Activated CD4-positive, CD25-positive, alpha-beta regulatory T cell treated with anti-CD3 and anti-CD28 coated beads, Interleukin-2, amount 50 U/mL, for 16 hours (primary cell): ENCODE measurements around the gene ASIC1.
"Not testable (repeated sequence)": the region's sequence is repeated elsewhere in the genome, so short reads cannot be mapped to it uniquely, and the experiment has no call there.

ENCODE experiments used
- DNase-seq: peaks from one replicate; pipeline ENCODE4 v3.0.0-alpha.2; 2020; ENCODE audit warnings: low read depth, low spot score

The ASIC1 gene

DNA sequence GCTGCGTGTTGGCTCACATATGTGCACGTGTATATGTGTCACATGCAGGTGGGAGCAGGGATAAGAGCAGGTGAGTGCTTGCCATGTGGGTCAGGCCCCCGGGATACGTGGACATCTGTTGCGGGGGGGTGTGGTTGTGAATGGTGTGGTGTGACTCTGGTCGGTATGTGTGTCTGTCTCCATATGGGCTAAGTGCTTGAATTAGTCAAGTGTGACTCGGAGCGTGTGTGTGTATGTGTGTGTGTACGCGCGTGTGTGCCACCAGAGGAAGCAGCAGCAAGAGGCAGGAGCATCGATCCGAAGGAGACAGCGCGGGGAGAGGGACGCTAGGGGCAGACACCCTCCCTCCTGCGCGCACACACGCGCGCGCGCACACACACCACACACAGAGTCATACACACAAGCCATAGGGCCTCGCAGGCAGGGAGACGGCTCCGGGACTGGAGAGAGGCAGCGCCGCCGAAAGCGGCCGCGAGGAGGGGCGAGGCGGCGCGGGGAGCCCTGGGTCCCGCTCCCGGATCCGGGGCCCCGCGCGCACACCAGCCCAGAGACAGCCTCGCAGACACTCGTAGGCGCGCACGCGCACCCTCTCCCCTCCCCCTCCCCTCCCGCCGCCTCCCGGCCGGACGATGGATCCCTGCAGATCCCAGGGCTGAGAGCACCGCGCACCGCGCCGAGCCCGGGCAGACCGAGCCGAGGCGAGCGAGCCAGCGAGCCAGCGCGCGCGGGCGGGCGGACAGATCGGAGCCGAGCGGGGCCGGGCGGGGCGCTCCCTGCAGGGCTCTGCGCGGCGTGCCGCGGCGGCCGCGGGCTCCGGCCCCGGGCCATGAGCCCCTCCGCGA is at the start of gene ASIC1:
Gene ASIC1 (plus strand): TSS at position 597 of the 842 bp plus-strand sequence. CDS start 1,171 bp downstream, outside the sequence.
- DNase-seq: no peak

DNA sequence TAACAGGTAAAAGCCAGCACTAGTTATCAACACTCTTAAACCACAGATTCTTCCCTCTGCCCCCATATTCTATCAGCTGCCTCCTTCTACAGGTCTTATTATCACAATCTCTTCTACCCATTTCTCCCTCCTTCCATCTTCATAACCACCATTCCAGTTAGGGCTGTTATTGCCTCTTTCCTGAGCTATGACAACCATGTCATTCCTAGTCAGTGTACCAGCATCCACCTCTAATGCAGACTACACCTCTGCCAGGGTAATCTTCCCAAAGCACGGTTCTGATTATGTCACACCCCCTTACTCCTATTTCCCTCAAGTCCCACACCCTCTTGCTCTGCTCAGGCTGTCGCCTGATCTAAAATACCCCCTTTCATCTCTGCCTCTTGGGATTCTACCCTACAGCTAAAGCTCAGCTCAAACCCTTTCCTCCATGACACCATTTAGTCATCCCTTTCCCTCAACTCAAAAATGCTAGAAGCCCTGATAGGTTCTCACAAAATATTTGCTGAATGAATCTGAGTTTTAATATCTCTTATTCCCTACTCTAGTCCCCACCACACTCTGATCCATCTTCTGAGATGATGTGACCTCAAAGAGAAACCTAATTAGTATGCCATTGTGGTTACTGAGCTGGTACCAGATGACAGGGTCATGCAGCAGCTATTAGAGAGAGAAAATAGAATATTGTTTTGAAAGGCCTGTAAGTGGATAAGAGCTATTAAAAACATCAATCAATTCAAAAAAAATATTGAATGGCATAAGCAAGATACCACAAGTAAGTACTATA is 43.8 kb upstream of the ASIC1 start:
- DNase-seq: no peak

DNA sequence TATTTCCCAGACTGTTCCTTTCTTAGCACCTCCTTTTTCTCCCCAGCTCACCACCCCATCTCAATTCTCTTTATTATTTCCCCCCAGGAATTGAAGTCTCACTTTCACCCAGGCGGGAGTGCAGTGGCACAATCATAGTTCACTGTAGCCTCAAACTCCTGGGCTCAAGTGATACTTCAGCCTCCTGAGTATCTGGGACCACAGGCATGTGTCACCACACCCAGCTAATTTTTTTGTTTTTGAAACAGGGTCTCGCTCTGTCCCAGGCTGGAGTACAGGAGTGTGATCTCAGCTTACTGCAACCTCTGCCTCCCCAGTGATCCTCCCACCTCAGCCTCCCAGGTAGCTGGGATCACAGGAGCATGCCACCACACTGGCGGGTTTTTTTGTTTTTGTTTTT is 43.1 kb upstream of the ASIC1 start:
- DNase-seq: no peak

DNA sequence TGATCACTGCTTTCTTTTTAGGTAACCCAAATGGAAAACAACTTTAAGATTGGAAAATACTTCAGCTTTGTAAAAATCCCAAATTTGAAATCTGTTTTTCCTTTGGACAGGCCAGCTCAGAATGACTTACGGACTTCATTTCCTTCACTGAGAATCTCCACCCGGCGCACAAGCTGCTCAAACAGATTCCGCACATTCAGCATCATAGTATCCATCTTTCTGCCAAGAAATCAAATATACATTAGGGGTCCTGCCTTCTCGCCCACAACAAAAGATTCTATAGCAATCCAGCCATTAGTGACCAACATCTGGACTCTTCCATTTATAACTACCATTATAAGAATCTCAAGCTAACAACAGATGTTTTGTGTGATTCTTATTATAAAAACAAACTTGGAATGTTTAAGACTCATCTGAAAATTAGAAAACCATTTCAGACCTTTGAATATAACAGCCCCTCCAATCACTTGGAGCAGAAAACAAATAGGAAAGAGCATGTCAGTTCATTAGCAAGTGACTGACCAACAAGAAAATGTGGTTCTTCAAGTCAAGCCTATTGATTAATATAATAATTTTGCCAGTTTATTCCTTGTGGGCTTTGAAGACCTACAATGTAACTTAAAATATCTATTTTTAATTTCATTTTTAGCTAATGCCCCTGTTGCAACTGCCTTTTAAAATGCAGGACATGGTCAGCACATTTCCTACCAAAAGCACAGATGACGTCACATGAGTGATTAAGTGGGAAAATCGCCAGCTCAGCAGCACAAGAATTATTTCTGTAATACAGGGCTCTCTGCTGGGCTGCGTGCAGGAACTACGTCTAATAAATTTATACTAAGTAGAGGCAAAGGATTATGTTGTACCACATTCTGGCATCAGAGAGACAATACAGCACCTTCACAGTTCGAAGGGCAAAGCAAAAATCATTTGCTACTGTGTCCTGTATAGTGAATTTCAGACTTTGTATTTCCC is 40.6 kb upstream of the ASIC1 start:
- DNase-seq: no peak

DNA sequence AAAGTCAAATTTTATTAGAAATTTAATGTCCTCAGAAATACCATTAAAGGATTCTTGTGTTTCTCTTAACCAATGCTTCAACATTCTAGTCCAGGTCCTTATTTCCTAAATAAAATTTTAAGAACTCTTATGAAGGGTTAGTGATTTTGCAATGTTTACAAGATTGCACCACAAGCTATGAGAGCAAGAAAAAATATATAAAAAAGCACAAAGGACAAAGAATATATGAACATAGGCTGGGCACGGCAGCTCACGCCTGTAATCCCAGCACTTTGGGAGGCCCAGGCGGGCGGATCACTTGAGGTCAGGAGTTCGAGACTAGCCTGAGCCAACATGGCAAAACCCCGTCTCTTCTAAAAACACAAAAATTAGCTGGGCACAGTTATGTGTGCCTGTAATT is 39.8 kb upstream of the ASIC1 start:
- no peak for DNase-seq

DNA sequence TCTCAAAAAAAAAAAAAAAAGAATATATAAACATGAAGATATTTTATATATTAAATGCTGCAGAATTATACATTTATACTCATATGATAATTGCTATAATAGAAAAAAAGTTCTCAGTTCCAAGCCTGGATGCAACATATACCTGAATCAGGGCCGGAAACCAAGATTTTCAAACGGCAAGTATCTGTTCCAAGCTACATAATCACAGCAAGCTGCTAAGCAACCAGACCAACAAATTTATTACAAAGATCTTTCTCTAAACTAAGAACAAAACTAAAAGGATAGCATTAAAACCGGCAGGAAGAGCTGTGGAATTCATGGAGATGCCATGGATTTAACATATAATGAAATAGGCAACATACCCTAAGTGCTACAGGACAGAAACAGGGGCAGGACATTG is 39.2 kb upstream of the ASIC1 start:
- DNase-seq: no peak

DNA sequence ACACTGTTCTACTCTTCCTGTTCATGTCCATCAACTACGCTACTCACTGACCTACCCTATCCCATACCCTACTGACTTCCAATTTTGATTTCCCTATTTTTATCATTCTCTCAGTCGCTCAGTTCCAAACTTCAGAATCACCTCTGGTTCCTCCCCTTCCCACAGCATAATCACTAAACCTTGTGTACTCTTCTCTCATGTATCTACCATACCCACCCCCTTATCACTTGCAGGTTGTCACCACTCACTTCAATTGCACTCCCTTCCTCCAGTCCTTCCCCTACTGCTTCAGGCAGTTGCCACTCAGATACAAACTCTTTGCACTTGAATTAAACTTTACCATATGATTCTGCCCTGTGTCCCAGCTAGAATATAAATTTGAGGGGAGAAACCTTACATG is 38.4 kb upstream of the ASIC1 start:
- no peak for DNase-seq

DNA sequence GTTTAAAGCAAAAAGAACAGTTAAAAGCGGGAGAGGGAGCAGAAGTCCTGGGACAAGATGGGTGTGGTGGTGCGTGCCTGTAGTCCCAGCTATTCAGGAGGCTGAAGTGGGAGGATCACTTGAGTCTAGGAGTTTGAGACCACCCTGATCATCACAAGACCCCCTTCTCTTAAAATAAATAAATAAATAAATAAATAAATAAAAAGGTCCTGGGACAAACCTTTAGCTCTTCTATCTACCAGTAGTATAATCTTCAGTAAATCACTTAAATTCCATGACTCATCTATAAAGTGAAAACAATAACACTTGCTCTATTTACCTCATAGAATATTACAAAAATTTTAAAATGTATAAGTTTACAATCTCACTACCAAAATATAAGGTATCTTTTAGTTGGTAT is 37.9 kb upstream of the ASIC1 start:
- DNase-seq: no peak

DNA sequence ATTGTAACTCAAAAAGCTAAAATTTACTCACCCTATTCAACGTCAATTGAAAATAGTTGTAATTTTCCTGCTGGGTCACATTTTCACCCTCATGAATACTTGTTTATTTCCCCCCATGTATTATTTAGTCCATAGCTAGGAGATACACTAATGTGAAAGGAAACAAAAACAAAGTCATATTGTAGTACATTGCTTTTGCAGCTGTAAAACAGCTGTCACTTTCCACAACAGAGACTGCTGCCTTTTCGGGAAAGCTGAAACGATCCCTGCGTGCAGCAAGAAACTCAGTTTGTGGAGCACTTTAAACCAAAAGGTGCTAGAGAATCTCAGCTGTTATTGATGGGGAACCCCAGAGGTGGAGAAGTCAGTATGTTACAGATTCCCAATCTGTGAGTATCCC is 36.4 kb upstream of the ASIC1 start:
- no peak for DNase-seq

DNA sequence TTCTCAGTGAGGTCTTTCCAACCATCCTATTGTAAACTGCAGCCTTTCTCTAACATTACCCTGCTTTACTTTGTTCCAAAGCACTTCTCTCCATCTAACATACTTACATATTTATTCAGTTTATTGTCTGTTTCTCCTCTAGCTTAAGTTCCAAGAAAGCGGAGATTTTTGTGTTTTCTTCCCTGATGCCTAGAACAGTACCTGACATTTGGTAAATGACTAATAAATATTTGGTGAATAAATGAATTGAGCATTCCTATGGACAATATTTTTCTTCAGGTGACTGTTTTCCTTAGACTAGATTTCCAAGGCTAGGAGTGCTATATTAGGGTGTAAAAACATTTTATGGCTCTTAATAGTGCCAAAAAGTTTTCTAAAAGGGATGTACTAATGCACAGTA is 34.5 kb upstream of the ASIC1 start:
- DNase-seq: no peak

DNA sequence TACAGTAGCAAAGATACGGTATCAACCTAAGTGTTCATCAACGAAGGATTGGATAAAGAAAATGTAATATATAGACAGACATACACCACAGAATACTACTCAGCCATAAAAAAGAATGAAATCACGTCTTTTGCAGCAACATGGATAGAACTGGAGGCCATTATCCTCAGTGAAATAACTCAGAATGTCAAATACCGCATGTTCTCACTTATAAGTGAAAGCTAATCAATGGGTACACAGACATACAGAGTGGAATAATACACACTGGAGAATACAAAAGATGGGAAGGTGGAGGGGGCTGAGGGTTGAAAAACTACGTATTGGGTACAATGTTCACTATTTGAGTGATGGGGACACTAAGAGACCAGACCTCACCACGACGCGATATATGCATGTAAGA is 33.2 kb upstream of the ASIC1 start:
- no peak for DNase-seq

DNA sequence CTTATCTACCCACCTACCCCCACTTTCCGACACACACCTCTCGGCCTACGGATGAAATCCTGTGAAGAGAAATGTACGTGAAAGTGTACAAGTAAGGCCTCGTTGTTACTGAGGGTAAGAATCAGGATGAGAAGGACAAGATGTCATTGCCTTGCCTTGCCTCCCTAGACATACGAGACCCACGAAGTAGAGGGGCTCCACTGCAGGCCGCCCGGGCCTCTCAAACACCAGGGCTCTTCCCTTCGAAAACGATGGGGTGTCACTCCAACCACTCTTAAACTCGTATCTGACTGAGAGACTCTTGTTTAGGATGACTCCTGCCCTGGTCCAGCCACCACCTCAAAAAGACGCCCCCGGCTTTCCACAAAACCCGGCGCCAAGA is 32.6 kb upstream of the ASIC1 start:
- no peak for DNase-seq

DNA sequence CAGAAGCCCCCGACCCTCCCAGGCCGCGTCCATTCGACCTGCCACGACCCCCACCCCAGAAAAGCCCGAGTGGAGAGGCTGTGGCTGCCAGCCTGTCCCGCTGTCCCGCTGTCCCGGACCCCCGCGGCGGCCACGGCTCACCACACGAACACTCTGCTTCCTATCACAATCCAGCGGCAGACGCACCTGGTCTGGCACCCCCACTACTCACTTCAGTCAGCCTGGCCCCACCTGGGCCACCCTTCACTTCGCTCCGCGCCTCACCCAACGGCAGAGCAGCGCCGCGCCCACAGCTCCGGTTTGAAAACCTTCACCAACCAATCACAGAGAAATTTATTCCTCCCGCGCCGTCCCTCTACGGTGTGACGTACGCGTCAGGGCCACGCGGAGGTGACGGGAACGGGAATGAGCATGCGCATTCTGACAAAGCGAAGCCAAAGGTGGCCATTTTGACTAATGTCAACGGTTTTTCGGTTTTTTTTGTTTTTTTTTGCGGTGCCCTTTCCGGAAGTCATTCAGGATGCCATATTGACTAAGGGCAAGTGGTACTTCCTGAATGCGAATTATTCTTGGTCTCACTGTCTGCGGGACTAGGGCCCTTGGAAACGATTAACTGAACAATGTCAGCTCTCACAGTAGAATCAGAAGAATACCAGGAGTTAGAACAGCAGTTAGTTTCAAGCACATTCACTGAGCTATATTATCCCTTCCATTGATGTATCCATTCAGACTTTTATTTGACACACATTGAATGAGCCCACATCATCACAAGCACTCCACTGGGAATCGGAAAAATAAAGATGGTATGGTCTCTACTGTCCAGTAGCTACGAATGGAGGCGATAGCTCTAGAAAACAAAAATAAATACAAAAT is 32.0 kb upstream of the ASIC1 start, which contains the start of gene RACGAP1:
Gene RACGAP1 (minus strand): TSS at position 308 of the 873 bp plus-strand sequence. CDS start 8,779 bp downstream, outside the sequence.
- DNase-seq: peak; percentile 95

DNA sequence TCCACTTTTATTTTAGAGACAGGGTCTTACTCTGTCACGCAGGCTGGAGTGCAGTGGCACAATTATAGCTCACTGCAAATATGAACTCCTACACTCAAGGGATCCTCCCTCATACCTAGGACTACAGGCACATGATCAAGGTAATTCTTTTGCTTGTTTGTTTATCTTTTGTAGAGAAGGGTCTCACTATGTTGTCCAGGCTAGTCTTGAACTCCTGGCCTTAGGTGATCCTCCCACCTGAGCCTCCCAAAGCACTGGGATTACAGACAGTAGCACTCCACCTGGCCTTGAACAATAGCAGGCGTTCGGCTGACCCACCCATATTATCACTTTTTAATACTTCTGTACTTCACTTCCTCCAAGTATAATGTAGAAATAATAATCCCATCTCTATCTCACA is 30.7 kb upstream of the ASIC1 start:
- no peak for DNase-seq

DNA sequence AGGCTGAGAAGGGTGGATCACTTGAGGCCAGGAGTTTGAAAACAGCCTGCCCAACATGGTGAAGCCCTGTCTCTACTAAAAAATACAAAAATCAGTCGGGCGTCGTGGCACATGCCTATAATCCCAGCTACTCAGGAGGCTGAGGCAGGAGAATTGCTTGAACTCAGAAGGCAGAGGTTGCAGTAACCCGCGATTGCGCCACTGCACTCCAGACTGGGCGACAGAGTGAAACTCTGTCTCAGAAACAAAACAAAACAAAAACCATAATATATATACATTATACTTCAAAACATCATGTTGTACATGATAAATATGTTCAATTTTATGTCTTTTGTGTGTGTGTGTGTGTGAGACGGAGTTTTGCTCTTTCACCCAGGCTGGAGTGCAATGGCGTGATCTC is 26.9 kb upstream of the ASIC1 start:
- DNase-seq: not testable (repeated sequence)

DNA sequence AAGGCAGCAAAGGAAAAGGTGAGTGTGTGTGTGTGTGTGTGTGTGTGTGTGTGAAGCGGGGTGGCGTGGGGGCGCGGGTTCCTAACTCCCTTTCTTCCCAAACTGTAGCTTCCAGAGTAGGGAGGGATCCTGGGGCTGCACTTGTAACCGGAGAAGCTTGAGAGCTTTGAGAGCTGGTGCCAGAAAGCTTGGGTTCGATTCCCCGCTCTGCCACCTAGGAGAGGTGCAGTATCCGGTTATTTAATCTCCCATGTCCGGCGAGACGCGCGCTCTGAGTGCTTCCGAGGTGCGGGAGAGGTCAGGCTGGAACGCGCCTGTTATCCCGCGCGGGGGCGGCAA is 24.9 kb upstream of the ASIC1 start:
- no peak for DNase-seq

DNA sequence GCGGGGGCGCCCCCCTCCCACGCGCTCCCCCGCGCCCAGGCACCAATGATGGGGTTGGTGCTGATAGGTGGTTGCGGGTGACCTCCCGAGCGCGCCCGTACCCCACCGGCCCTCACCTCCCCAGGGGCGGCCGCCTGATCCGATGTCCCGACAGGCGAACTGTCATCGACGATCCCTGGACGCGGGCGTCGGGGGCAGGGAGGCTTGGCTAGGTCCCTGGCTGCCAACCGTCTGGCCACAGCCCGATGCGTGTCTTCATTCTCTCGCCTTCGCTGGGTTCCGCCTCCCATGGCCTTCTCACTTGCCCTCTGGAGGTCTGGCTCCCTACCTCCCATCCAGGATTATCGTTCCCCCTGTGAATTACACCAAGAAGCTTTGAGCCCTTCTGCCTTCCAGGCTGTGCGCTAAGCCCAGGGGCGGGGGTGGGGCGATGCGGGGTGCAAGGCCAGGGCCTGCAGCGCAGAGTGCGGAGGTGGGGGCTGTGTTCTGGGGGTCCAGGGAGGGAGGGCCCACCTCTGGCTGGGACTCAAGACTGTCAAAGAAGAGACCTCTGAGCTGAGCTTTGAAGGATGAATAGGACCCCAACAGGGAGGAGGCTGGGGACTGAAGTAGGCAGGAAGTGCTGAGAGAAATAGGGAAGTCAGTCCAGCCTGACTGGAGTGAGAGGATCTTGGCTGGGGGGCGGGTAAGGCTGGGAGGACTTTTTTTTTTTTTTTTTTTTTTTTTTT is 24.4 kb upstream of the ASIC1 start:
- no peak for DNase-seq

DNA sequence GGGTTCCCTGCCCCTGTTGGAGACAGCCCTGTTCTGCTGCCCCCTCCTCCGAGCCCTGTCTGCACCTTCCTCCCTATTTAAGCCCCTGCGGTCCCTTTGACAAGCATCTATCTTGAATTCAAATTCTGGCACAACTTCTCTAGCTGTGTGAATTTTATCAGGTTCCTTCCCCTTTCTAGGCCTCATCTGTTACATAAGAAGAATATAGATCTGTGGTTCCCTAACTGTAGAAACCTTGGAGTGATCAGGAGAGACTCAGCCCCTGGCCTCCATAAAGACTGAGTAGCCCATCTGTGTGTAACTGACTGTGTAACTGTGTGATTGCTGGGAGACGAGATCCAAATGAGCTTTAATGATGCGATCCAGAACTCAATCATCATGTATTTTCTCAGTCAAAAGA is 19.1 kb upstream of the ASIC1 start:
- no peak for DNase-seq

DNA sequence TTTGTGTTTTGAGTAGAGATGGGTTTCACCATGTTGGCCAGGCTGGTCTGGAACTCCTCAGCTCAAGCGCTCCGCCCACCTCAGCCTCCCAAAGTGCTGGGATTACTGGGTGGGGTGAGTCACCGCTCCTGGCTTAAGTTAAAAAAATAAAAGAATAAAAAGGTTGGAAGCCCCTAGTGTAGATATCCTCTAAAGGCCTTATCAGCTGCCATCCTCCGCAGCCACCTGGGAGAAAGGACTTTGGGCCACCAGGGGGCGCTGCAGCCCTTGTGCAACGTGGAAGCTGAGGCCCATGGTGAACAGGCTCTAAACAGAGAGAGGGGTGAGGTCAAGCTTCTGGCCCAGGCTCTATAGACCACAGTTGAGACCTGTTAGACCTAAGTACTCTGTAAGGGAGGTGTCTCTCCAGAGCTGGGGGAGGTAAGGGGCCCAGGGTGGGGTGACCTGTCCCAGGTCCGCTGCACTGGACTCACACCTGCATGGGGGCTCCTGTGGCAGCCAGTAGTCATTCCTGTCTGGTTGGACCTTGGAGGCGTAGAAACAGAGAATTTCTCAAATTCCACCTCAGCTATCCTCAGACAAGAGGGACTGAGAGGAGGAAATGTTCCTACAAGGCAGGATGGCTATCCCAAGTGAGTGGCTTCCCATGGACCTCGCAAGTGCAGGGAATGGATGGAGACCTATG is 18.1 kb upstream of the ASIC1 start:
- peak; percentile 73 for DNase-seq

DNA sequence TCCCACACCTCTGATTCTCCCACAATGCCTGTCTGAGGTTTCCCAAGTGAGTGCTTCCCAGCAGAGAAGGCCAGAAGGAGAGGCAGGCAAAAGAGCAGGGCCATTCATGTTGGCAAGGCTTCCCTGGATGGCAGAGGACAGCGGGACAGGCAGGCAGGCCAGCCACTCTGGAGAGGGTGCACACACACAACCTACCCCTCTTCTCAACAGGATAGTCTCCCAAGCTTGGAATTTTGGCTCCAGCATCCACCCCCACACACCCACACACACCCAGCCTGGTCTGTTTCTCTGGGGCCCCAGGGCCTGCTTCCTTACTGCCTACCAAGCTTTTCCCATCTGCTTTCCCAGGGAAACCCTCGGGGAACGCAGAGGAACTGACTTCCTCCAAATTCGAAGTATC is 16.7 kb upstream of the ASIC1 start:
- DNase-seq: no peak
